Activated naive CD4-positive, alpha-beta T cell treated with anti-CD3 and anti-CD28 coated beads for 36 hours (primary cell): ENCODE results near the gene NRP1. TPM values are rescaled to one million over a fixed set of nuclear protein-coding genes. Genes with fewer than 3 reads are reported as not detected.

Experiments used
- CTCF ChIA-PET: fragments of 350-600 bp; sonication (Branson Sonifier 250); formaldehyde crosslinking; loops from one replicate; lab custom pipeline; 2021; ENCODE audit warnings: antibody characterized with exemption; lab: Charles Lee
- DNase-seq: peaks from one replicate; pipeline ENCODE4 v3.0.0-alpha.2; 2020
- H3K27ac Mint-ChIP-seq: one replicate; pipeline ENCODE4 v1.8.0; 2021; ENCODE audit warnings: mild to moderate bottlenecking, mixed read lengths
- H3K27me3 Mint-ChIP-seq: one replicate; pipeline ENCODE4 v1.8.0; 2021; ENCODE audit warnings: low read depth, mixed read lengths
- H3K36me3 Mint-ChIP-seq: one replicate; pipeline ENCODE4 v1.8.0; 2021; ENCODE audit warnings: low read depth, mixed read lengths
- H3K4me1 Mint-ChIP-seq: one replicate; pipeline ENCODE4 v1.8.0; 2021; ENCODE audit warnings: low read depth, mixed read lengths
- H3K4me3 Mint-ChIP-seq: one replicate; pipeline ENCODE4 v1.8.0; 2021; ENCODE audit warnings: mild to moderate bottlenecking, moderate library complexity, mixed read lengths
- H3K9me3 Mint-ChIP-seq: one replicate; pipeline ENCODE4 v1.8.0; 2021; ENCODE audit warnings: mixed read lengths
- intact Hi-C: fragments of 100-400 bp; cut with micrococcal nuclease; formaldehyde crosslinking; loops from one replicate; pipeline ENCODE4 v1.15.1; 2023
- total RNA-seq, 2 experiments: library from RNA; stranded (reverse); gene quantifications; one replicate each; pipeline ENCODE4 v1.2.3, GENCODE V29; 2021

Gene NRP1
- total RNA-seq, 2 experiments from 2014 or later, result 0.10 TPM; not detected in 1

DNA sequence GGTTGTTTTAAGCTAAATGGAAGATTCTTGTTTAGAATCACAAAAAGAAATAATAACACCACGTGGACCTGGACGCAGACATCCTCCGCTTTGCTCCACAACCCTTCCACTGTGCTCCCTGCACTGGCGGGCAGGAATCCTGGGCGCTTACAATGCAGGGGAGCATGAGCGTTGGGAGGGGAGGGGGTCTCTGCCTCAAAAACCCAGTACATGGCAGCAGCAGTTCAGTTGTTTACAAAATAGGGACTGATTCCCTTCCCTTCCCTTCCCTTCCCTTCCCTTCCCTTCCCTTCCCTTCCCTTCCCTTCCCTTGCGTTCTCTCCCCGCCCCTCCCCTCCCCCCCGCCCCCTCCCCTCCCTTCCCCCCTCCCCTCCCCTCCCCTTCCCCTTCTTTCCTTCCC lies 206.8 kb downstream of the NRP1 start:
- H3K4me3 Mint-ChIP-seq, result no peak overlapping the region
- intact Hi-C loops, result no loop called here
- H3K27ac Mint-ChIP-seq, result no peak overlapping the region
- peaks cover 58% of the 10 kb centered on the region for H3K4me1 Mint-ChIP-seq
- no peak for DNase-seq
- CTCF ChIA-PET, result interaction anchor here (0.6 to 0.7 kb wide), 2 partner anchors 28 to 33 kb away, joined by 3 to 4 read pairs; no protein-coding TSS in a partner anchor
- H3K36me3 Mint-ChIP-seq, result no peaks in the 10 kb centered on the region
- peaks cover 6% of the 10 kb centered on the region for H3K27me3 Mint-ChIP-seq
- no peaks in the 10 kb centered on the region for H3K9me3 Mint-ChIP-seq
